GM12874 (cell line): Measurements from ENCODE around the gene UBXN10.

Experiments used
- TF ChIP-seq, protein P1 (sequence below): IDR thresholded peaks from 2 replicates; pipeline ENCODE4 v1.5.1; 2011; ENCODE audit warnings: low read depth, mild to moderate bottlenecking, control low read depth, low read length, moderate library complexity; ENCODE audit not compliant: insufficient read depth

Gene UBXN10

DNA sequence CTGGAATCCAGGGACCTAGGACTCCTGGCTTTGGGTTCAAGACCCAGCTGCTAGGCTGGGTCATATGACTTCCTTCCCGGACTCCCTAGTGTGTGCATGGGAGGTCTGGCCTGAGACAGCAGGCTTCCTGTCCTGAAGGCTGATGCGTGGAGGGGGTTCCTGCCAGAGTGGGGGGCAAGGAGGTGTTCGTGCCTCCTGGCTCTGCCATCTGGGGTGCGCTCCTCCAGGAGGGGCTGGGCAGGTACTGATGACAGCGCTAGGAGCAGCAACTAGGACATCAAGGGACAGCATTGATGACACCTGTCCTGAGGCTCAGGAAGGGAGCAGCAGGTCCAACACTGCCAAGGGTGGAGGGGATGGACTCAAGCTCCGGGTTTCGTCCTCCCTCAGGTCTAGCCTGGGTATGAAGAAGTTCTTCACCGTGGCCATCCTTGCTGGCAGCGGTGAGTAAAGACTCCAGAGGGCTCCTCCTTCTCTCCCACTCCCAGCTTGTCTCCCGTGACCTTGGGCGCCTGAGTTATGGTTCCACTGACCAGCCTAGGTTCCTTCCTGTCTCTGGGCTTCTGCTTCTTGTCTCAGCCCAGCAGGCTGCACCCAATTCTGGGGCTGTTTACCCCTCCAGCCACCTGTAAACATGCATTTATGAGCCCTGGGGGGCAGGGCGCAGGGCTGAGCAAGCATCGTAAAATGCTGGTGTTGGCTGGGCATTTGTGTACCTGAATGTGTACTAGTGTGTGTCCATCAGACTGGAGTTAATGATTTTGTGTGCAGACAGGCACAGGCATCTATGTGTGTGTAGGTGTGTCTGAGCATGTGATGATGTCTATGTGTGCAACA is 45.9 kb upstream of the UBXN10 start:
- TF ChIP-seq, protein P1, sequence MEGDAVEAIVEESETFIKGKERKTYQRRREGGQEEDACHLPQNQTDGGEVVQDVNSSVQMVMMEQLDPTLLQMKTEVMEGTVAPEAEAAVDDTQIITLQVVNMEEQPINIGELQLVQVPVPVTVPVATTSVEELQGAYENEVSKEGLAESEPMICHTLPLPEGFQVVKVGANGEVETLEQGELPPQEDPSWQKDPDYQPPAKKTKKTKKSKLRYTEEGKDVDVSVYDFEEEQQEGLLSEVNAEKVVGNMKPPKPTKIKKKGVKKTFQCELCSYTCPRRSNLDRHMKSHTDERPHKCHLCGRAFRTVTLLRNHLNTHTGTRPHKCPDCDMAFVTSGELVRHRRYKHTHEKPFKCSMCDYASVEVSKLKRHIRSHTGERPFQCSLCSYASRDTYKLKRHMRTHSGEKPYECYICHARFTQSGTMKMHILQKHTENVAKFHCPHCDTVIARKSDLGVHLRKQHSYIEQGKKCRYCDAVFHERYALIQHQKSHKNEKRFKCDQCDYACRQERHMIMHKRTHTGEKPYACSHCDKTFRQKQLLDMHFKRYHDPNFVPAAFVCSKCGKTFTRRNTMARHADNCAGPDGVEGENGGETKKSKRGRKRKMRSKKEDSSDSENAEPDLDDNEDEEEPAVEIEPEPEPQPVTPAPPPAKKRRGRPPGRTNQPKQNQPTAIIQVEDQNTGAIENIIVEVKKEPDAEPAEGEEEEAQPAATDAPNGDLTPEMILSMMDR = no peak

DNA sequence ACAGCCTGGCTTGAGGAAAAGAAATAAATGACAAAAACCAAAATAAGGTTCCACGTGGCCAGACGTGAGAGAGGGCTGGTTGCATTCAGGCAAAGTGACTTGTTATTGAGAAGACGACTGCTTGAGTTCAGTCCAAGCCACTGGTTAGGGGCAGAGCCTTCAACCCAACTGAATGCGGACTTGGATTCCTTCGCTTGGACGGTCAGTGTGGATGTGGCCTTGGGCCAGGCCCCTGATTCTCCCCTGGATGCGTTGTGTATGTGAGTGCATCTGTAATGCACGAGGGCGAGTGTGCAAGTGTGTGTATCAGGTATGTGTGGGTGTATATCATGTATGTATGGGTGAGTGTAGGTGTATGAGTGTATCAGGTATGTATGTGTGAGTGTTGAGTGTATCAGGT is 44.9 kb upstream of the UBXN10 start:
- TF ChIP-seq, protein P1 = no peak

DNA sequence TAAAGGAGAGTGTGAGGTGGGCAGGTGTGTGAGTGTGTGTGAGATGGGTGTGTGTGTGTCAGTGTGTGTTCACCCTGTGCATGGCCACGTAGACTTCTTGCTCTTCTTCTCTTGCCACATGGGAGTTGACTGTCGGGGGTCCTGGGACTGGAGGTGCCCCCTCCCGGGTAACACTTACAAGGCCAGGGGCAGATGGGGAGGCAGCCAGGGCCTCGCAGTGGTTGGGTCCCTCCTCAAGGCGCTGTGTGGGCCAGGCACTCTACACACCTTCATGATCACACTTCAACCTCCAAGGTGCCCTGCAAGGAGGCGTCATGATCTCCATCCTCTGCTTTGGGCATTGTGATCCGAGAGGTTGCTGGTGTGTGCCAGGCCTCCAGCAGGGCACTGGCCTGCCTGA is 44.4 kb upstream of the UBXN10 start:
- TF ChIP-seq, protein P1 = no peak

DNA sequence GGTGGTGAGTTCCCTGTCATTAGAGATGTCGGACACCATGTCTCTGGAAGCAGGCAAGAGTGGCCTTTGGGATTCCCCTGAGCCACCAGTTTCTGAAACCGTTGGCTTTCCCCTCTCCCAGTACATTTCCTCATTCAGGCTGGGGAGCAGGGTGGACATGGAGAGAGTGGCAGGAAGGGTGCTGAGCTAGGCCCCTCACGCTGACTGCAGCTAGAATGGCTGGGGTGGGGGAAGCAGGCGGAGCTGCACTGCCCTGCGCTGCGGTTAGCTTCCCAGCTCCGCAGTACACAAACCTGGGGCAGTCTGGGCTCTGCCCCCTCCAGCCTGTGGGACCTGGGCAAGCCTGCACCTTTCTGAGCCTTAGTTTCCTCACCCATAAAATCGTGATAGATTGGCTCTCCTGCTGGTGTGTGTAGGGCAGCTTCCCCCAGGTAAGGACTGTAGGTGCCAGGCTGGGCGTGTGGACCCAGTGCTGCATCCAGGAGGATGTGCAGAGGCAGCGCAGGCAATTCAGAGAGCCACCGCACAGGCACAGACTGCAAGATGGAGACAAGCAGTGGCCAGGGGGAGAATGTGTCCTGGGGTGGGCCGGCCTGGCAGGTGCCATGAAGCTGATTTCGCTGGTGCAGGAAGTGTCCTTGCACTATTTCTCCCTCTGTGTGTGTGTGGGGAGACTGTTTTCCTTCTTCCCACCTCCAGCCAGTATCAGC is 43.7 kb upstream of the UBXN10 start:
- TF ChIP-seq, protein P1 = no peak

DNA sequence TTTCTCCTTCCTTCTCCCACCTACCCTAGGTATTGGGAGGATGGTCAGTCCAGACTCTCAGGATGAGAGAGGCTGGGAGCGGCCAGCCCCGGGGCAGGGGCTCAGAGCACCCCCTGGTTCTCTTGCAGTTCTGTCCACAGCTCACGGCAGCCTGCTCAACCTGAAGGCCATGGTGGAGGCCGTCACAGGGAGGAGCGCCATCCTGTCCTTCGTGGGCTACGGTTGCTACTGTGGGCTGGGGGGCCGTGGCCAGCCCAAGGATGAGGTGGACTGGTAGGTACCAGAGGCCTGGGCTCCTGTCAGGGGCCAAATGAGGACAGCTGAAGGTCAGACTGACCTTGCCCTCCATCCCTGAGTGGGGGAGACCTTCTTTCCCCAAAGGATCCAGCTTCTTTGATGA is 42.6 kb upstream of the UBXN10 start:
- TF ChIP-seq, protein P1 = no peak

DNA sequence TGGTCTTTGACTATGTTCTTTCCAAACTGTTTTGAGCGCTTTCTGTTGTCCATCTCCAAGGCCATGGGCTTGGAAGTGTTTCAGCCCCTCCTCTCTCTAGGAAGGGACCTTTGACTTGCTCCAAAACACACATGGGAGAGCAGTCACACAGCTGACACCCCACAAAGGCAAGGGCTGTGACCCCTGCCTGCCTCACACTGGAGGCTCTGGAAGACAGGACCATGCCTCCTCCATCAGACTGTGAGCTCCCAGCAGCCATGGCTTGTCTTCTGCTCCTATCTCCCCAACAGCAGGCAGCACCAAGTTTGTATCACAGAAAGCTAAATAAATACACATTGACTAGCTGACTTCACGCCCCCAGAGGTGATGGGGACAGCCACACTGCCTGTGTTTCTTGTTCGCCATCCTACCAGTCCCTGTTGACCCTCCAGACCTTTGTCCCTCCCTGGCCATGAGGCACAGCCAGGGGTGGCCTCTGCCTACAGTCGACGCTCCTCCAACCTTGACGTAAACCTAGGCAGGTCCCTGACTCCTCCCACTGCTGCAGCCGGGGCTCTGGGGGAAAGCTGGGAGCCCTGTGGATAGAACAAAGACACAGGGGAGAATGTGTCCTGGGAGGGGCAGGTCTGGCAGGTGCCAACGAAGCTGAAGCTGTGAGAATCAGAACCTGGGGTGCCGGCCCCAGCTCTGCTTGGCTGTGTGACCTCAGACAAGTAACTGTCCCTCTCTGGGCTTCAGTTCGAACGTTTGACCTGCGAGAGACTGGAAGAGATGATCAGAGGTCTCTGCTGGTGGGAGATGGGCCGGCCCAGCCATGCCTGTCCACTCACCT is 41.9 kb upstream of the UBXN10 start:
- TF ChIP-seq, protein P1 = no peak
